ENCODE measurements around the gene FANCC. TPM values are rescaled to one million over a fixed set of nuclear protein-coding genes. Genes with fewer than 3 reads are reported as not detected.
A peak's percentile ranks its signal among the peaks of the same experiment; 100 is the strongest.

Gene FANCC
- total and polyA plus RNA-seq, 2 of the 13 experiments (the other 11 are each of a cell fraction or from before 2014, with no cell fraction given), result 7.4 to 8.6 TPM

DNA sequence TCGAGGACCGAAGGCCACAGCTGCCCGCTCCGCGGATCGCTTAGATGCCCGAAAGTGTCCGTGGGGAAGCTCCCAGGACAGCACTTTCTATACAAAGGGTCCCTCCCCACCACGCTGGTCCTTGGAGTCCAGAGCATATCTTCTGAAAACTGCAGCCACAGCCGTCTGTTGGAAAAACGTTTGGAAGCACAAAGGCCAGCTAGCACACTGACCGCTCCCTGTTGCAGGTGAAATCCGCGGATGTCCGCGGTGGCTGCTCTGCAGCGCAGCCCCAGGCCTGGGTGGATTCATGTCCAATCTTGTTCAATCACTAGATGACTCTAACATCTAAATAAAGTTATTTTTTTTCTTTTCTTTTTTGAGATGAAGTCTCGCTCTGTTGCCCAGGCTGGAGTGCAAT is 32.8 kb upstream of the FANCC start (continued):
- TF ChIP-seq KLF11 (CRISPR knock-in tag; IDR thresholded peaks at IDR 0.05), result no peak
- TF ChIP-seq, protein P1, sequence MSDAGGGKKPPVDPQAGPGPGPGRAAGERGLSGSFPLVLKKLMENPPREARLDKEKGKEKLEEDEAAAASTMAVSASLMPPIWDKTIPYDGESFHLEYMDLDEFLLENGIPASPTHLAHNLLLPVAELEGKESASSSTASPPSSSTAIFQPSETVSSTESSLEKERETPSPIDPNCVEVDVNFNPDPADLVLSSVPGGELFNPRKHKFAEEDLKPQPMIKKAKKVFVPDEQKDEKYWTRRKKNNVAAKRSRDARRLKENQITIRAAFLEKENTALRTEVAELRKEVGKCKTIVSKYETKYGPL (CRISPR knock-in tag; IDR thresholded peaks at IDR 0.05), result no peak

DNA sequence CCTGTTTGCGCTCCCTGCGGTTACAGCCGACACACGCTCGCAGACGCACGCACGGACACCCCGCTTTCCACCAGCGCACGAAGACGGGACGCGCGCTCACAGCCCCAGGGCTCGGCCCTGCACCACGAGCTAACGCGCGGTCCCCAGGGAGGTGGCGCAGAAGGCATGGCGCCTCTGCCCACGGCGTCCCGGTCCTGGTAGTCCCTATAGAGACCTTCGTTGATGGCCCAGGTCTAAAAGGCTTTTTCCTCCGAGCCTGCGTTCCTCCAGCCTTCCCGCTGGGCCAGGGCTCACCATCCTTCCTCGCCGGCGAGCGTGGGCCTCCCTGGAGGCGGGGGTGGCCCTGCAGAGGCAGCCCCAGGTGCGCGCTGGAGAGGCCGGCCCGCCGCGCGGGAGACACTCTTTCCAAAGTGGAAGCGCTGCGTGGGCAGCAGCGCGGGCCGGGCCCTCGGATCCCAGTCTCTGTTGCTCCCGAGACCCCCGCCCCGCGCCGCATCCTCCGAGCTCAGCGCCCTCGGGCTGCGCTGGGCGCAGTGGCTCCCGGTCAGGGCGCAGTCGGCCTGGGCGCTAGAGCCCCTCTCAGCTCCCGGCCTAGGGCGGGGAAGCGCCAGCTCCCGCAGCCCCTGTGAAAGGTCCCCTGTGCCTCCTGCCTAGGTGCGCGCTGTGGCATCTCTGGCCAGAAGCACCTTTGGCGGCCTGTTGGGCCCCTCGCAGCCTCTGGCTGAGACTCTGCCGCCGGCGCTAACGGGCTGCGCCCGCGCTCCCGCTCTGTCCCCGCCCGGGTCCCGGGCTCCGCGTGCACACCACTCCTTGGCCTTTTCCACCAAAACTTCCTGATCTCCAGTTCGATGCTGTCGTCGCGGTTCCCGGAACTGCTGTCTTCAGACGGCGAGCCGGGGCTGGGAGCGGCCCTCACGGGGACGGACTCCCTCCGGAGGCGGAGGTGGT is 31.9 kb upstream of the FANCC start:
- intact Hi-C loops (cut with micrococcal nuclease; ENCODE audit: unreplicated experiment) (no loop called here), in situ Hi-C loops (cut with HindIII; ENCODE audit: extremely low pct_ligation_motif_present, low pct_unique_long_range_greater_than_20kb) (no loop called here)
- peak overlapping the region; percentile 61 for H3K4me2 ChIP-seq (ENCODE audit: low read depth, low read length)
- H3K9ac ChIP-seq (ENCODE audit: insufficient read depth, low read depth, low read length), result no peak overlapping the region
- TF ChIP-seq ZNF10 (CRISPR knock-in tag; IDR thresholded peaks at IDR 0.05; ENCODE audit: borderline replicate concordance, low read depth), result no peak
- TF ChIP-seq HNRNPLL (IDR thresholded peaks at IDR 0.05; ENCODE audit: low read depth, low read length, poor library complexity, severe bottlenecking), result peak; percentile 43
- TF ChIP-seq, protein P2, sequence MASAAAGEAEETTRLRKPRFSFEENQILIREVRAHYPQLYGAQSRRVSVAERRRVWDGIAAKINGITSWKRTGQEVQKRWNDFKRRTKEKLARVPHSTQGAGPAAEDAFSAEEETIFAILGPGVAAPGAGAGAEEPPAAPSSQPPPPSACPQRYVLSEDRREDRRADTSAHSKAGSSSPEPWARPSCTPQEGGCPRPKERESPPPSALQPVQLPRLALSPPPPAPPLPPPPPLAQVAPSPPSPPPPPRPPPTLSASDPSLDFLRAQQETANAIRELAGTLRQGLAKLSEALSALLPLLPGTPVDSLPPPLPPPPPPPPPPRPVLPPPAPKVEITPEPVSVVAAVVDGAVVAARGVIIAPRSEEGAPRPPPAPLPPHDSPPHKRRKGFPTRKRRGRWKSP (CRISPR knock-in tag; IDR thresholded peaks at IDR 0.05), result peak; percentile 58; the same call in 1 of the 2 replicates
- TF ChIP-seq, protein P3, sequence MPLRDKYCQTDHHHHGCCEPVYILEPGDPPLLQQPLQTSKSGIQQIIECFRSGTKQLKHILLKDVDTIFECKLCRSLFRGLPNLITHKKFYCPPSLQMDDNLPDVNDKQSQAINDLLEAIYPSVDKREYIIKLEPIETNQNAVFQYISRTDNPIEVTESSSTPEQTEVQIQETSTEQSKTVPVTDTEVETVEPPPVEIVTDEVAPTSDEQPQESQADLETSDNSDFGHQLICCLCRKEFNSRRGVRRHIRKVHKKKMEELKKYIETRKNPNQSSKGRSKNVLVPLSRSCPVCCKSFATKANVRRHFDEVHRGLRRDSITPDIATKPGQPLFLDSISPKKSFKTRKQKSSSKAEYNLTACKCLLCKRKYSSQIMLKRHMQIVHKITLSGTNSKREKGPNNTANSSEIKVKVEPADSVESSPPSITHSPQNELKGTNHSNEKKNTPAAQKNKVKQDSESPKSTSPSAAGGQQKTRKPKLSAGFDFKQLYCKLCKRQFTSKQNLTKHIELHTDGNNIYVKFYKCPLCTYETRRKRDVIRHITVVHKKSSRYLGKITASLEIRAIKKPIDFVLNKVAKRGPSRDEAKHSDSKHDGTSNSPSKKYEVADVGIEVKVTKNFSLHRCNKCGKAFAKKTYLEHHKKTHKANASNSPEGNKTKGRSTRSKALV (CRISPR knock-in tag; IDR thresholded peaks at IDR 0.05), result peak; percentile 87
- ChIA-PET CTCF (ENCODE audit: low intra/inter-chr PET ratio, low total read pairs) (no interaction called here), POLR2A (no interaction called here)
- no peaks in the 10 kb centered on the region for H4K20me1 ChIP-seq (ENCODE audit: insufficient read depth, low read length)
- no peak overlapping the region for H3K27ac ChIP-seq (ENCODE audit: extremely low read length, insufficient read depth, low read length)
- ATAC-seq, result peak; percentile 54
- DNase-seq (ENCODE audit: low spot score), result no peak
- 0 out of 5 replicates have a peak, but pooled peaks cover 0 to 3% of the 10 kb centered on the region in 2 experiments for H3K27me3 ChIP-seq (ENCODE audit: control insufficient read depth in 1 of 2, insufficient read depth in 2 of 2, low read length in 2 of 2)
- no peaks in the 10 kb centered on the region for H3K79me2 ChIP-seq (ENCODE audit: insufficient read depth, low read length)
- BruUV-seq (replicated peaks), result no TSS peak
- 55% methylated on average over 49 of the region's 95 CpGs for WGBS (ENCODE audit: low lambda C conversion rate)
- H3K9me3 ChIP-seq (ENCODE audit: low read length), result no peaks in the 10 kb centered on the region
- no peaks in the 10 kb centered on the region for H3K36me3 ChIP-seq (replicated peaks in 1 of 2; ENCODE audit: control insufficient read depth in 1 of 2, insufficient read depth in 2 of 2, low read length in 2 of 2)
- no peaks in the 10 kb centered on the region for H3K4me1 ChIP-seq (ENCODE audit: insufficient read depth, low read length)
- peak overlapping the region in 2 of 3 experiments; percentile 16 to 44; a peak in 3 of 6 replicates for H3K4me3 ChIP-seq (replicated peaks in 1 of 3; ENCODE audit: insufficient read depth in 1 of 3, low read depth in 2 of 3, low read length in 3 of 3)
- no peak overlapping the region for H2AFZ ChIP-seq (ENCODE audit: low read length)
- no peak for FAIRE-seq
